ENCODE measurements around the gene REV3L. TPM values are rescaled to one million over a fixed set of nuclear protein-coding genes. Genes with fewer than 3 reads are reported as not detected.
"Not testable (repeated sequence)": the region's sequence is repeated elsewhere in the genome, so short reads cannot be mapped to it uniquely, and the experiment has no call there.

Gene REV3L
- polyA plus RNA-seq, 2 of the 4 experiments (the other 2 are of a cell fraction): 4.1 to 12.4 TPM

DNA sequence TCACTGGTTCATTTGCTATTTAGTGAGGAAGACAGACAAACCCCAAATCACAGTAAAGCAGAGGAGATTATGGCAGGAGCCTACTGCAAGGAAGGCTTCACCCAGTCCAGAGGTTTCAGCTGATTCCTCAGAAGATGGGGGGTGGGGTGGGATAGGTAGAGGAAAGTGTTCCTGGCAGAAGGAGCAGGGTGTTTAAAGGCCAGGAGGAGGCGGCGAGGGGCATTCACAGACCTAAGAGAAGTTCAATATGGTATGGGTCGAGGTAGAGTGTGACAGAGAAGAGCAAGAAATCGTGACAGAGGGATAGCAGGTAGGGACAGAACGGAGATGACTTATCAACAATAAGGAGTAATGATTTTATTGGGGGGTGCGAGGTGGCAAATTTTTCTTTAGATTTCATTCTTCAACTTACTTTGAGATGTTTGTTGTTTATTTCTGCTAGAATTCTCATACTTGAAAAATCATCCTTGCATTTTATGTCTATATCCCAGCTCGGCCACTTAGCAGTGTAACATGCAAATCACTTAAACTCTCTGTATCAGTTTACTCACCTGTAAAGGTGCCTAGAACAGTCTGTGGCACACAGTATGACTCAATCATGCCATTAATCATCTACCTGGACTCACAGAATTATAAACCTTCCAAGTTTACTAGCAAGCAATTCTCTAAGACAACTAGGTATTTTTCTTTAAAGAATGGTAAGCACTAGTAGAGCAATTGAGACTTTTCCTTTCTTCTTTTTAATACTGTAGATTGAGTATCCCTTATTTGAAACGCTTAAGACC, 176.7 kb downstream of the REV3L start:
- TF ChIP-seq HOXB5 (CRISPR knock-in tag; IDR thresholded peaks at IDR 0.05): no peak
- no peak for TF ChIP-seq SMC3 (IDR thresholded peaks at IDR 0.05)
- TF ChIP-seq, protein P1, sequence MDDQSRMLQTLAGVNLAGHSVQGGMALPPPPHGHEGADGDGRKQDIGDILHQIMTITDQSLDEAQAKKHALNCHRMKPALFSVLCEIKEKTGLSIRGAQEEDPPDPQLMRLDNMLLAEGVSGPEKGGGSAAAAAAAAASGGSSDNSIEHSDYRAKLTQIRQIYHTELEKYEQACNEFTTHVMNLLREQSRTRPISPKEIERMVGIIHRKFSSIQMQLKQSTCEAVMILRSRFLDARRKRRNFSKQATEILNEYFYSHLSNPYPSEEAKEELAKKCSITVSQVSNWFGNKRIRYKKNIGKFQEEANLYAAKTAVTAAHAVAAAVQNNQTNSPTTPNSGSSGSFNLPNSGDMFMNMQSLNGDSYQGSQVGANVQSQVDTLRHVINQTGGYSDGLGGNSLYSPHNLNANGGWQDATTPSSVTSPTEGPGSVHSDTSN (IDR thresholded peaks at IDR 0.05): no peak
- no peak for TF ChIP-seq EP300 (IDR thresholded peaks at IDR 0.05)
- H3K9me3 ChIP-seq: no peaks in the 10 kb centered on the region
- peak in 1 of 2 experiments; percentile 8 for DNase-seq (ENCODE audit: low read depth in 1 of 2, low spot score in 1 of 2)
- no peak overlapping the region for H3K4me2 ChIP-seq
- peak; percentile 25 to 73; a peak in 3 of 6 replicates for ATAC-seq
- WGBS (ENCODE audit: missing lambda C conversion rate): 88% methylated on average over 8 of the region's 8 CpGs
- ChIA-PET POLR2A (no interaction called here), CTCF (no interaction called here)
- H3K27ac ChIP-seq: no peak overlapping the region
- no peak for FAIRE-seq
- no peak overlapping the region for H3K4me3 ChIP-seq
- no peaks in the 10 kb centered on the region for H3K4me1 ChIP-seq

DNA sequence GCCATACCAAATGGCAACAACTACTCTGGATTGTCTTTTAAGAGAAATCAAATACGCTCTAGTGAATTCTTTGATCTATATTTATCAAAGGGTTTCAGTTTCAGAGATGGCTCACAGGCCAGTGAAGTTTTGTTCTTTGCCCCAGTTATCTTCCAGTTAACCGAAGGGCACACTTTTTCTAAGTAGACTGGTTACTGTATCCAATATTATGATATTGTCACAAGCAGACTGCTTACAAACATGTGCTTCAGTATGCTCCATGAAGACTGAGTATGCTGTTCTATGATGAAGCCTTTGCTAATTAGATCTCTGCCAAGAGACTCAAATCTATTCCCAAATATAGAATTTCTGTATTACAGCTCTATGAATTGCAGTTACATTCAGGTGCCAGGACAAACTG, 181.1 kb downstream of the REV3L start:
- no peak overlapping the region for H3K4me2 ChIP-seq
- TF ChIP-seq, protein P2, sequence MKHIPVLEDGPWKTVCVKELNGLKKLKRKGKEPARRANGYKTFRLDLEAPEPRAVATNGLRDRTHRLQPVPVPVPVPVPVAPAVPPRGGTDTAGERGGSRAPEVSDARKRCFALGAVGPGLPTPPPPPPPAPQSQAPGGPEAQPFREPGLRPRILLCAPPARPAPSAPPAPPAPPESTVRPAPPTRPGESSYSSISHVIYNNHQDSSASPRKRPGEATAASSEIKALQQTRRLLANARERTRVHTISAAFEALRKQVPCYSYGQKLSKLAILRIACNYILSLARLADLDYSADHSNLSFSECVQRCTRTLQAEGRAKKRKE (CRISPR knock-in tag; IDR thresholded peaks at IDR 0.05; ENCODE audit: low read depth): no peak
- TF ChIP-seq, protein P3, sequence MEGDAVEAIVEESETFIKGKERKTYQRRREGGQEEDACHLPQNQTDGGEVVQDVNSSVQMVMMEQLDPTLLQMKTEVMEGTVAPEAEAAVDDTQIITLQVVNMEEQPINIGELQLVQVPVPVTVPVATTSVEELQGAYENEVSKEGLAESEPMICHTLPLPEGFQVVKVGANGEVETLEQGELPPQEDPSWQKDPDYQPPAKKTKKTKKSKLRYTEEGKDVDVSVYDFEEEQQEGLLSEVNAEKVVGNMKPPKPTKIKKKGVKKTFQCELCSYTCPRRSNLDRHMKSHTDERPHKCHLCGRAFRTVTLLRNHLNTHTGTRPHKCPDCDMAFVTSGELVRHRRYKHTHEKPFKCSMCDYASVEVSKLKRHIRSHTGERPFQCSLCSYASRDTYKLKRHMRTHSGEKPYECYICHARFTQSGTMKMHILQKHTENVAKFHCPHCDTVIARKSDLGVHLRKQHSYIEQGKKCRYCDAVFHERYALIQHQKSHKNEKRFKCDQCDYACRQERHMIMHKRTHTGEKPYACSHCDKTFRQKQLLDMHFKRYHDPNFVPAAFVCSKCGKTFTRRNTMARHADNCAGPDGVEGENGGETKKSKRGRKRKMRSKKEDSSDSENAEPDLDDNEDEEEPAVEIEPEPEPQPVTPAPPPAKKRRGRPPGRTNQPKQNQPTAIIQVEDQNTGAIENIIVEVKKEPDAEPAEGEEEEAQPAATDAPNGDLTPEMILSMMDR (IDR thresholded peaks at IDR 0.05): no peak
- TF ChIP-seq HDAC2 (IDR thresholded peaks at IDR 0.05): no peak
- no peak for TF ChIP-seq ZSCAN20 (CRISPR knock-in tag; IDR thresholded peaks at IDR 0.05)
- no peak for TF ChIP-seq PHF8 (IDR thresholded peaks at IDR 0.05; ENCODE audit: borderline replicate concordance, low read depth)
- TF ChIP-seq ESRRA (IDR thresholded peaks at IDR 0.05; ENCODE audit: borderline replicate concordance, low read length): no peak
- no peak for TF ChIP-seq CEBPB (IDR thresholded peaks at IDR 0.05)
- no peak for TF ChIP-seq EHF (CRISPR knock-in tag; IDR thresholded peaks at IDR 0.05)
- TF ChIP-seq, protein P4, sequence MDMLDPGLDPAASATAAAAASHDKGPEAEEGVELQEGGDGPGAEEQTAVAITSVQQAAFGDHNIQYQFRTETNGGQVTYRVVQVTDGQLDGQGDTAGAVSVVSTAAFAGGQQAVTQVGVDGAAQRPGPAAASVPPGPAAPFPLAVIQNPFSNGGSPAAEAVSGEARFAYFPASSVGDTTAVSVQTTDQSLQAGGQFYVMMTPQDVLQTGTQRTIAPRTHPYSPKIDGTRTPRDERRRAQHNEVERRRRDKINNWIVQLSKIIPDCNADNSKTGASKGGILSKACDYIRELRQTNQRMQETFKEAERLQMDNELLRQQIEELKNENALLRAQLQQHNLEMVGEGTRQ (IDR thresholded peaks at IDR 0.05): no peak
- TF ChIP-seq NFE2L2 (conservative IDR thresholded peaks at IDR 0.05; ENCODE audit: low read length): no peak
- TF ChIP-seq JUN (IDR thresholded peaks at IDR 0.05): no peak
- no peak for TF ChIP-seq CHD4 (IDR thresholded peaks at IDR 0.05; ENCODE audit: borderline replicate concordance)
- no peak for TF ChIP-seq RCOR1 (IDR thresholded peaks at IDR 0.05; ENCODE audit: low read depth, low read length)
- TF ChIP-seq RFX5 (IDR thresholded peaks at IDR 0.05): no peak
- TF ChIP-seq, protein P5, sequence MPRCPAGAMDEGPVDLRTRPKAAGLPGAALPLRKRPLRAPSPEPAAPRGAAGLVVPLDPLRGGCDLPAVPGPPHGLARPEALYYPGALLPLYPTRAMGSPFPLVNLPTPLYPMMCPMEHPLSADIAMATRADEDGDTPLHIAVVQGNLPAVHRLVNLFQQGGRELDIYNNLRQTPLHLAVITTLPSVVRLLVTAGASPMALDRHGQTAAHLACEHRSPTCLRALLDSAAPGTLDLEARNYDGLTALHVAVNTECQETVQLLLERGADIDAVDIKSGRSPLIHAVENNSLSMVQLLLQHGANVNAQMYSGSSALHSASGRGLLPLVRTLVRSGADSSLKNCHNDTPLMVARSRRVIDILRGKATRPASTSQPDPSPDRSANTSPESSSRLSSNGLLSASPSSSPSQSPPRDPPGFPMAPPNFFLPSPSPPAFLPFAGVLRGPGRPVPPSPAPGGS (IDR thresholded peaks at IDR 0.05): no peak
- no peak for TF ChIP-seq MAFK (IDR thresholded peaks at IDR 0.05; ENCODE audit: partially characterized antibody)
- TF ChIP-seq FOSB (CRISPR knock-in tag; IDR thresholded peaks at IDR 0.05): no peak
- no peak for TF ChIP-seq RNF2 (IDR thresholded peaks at IDR 0.05; ENCODE audit: borderline replicate concordance, low read depth)
- no peak for TF ChIP-seq BHLHE40 (IDR thresholded peaks at IDR 0.05; ENCODE audit: low read depth, low read length)
- H3K4me3 ChIP-seq: no peak overlapping the region
- ATAC-seq (no peak), FAIRE-seq (no peak), DNase-seq (ENCODE audit: low read depth in 1 of 2, low spot score in 1 of 2) (no peak)
- no peaks in the 10 kb centered on the region for H3K4me1 ChIP-seq
- CTCF ChIA-PET: no interaction called here
- POLR2A ChIA-PET: no interaction called here
- H3K9me3 ChIP-seq: no peaks in the 10 kb centered on the region
- H3K27ac ChIP-seq: no peak overlapping the region
- 42% methylated on average over 2 of the region's 2 CpGs for WGBS (ENCODE audit: missing lambda C conversion rate)

DNA sequence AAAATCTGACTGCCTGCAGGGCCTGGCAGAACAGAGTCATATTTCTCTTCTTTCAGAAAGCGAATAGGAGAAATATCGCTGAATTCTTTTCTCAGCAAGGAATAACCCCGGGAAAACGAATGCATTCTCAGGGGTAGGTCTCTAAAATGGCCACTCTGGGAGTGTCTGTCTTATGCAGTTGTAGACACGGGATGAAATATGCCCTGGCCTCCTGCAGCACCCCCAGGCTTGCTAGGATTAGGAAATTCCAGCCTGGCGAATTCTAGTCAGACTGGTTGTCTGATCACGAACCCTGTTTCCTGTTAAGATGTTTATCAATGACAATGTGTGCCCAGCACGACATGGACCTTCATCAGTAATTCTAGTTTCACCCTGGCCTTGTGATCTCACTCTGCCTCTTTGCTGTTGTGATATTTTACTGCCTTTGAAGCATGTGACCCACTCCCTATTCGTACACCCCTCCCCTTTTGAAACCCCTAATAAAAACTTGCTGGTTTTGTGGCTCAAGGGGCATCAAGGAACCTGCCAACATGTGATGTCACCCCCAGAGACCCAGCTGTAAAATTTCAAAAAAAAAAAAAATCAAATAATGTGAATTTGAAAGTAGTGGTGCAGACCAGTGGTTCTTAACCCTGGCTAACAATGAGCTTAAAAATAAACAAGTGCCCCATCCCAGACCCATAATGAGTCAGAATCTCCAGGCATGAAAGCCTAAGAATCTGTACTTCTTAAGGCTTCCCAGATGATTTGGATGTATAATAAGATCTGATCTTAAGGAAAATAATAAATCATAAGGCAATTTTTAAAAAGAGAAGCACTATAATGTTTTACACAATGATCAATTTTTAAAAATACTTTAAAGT, 181.8 kb downstream of the REV3L start:
- FAIRE-seq; H3K4me3 ChIP-seq; H3K4me1 ChIP-seq; CTCF ChIA-PET; ATAC-seq; DNase-seq (ENCODE audit: low read depth in 1 of 2, low spot score in 1 of 2); POLR2A ChIA-PET; H3K4me2 ChIP-seq; H3K9me3 ChIP-seq; H3K27ac ChIP-seq: not testable (repeated sequence)
- WGBS (ENCODE audit: missing lambda C conversion rate): 73% methylated on average over 9 of the region's 9 CpGs

All from A549 (cell line).